Measurements from ENCODE around the gene PRAF2. TPM values are rescaled to one million over a fixed set of nuclear protein-coding genes. Genes with fewer than 3 reads are reported as not detected.
A peak's percentile ranks its signal among the peaks of the same experiment; 100 is the strongest.

Gene PRAF2, protein sequence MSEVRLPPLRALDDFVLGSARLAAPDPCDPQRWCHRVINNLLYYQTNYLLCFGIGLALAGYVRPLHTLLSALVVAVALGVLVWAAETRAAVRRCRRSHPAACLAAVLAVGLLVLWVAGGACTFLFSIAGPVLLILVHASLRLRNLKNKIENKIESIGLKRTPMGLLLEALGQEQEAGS
- 10 to 100 TPM; 22.9 to 24.6 TPM for total RNA-seq
- 10 to 100 TPM; 39.0 to 52.9 (median 50.7) TPM for polyA plus RNA-seq
- total RNA-seq = 0.52 to 2.9 (median 2.1) reads per million in 6 experiments

DNA sequence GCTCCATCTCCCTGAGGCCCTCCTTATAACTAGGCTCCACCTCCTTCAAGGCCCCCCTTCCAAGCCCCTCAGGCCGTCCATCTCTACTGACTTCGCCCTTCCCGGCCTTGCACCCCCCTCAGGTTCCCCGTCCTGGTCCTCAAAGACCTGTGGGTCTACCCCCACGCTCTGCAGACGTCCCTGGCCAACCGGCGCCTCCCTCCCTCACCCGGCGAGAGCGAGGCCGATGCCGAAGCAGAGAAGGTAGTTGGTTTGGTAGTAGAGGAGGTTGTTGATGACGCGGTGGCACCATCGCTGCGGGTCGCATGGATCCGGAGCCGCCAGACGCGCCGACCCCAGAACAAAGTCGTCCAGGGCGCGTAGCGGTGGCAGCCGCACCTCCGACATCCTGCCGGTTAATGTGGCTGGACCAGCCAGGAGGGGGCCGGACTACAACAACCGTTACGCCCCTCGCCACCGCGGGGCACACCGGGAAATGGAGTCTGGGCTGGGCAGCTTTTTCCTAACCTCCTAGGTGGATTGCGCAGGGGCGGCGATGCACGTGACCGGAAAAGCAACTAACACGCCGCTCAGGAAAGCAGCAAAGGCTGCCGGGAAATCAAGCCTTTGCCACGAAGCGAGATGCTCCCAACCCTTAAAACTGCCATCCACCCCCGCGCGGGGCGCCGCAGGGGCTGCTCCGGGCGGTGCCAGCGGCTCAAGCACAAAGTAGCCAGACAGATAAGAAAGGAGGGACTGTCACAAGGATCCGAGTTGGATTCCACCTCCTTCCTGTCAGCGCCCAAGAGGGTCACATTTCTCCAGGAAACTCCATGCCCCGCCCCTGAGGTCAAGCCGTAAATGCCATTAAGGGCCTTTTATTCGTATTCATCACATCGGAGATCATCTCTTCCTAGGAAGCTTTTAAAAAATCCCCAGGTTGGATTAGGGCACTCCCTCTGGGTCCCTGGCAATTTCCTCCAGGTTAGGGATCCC, at the start of gene PRAF2:
PRAF2 (minus strand) TSS at position 402 of the 975 bp plus-strand sequence; CDS start at position 387, 15 bp downstream.
- DNase-seq (peak; percentile 73 to 95 (median 86)), ATAC-seq (peak; percentile 94 to 95)
- peaks cover 13 to 27% (median 23%) of the 10 kb centered on the region in 4 donors for H3K4me1 Mint-ChIP-seq
- H3K27me3 Mint-ChIP-seq = no peaks in the 10 kb centered on the region
- H3K9me3 Mint-ChIP-seq = no peaks in the 10 kb centered on the region
- POLR2A ChIA-PET = interaction anchor here (1.0 to 1.5 kb wide), 3 partner anchors 30 to 195 kb away, joined by 3 to 8 read pairs (median 4); partner anchors contain the start of genes GRIPAP1 and TFE3
- peak within 1 kb of the TSS; percentile 80 to 91 (median 84) for H3K4me3 Mint-ChIP-seq
- peaks cover 0 to 17% (median 0%) of the 10 kb centered on the region in 3 donors for H3K36me3 Mint-ChIP-seq
- peak within 1 kb of the TSS; percentile 63 to 97 (median 92) for H3K27ac Mint-ChIP-seq

DNA sequence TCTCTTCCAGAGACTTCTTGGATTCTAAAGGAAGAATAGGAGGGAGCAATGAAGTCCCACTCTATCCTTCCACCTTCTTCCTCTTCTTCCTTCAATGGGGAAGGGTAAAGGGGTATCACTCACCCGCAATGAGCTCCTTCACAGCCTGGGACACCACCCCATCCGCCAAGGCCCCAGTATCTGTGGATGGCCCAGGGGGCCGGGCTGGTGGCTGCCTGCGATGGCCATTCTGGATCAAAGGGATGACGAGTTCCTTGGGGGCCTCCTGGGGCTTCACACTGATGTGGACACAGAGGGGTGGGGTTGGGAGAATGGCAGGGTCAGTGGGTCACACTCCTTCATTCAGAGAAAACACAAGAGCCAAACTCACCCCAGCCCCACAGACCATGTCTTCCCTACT, 48.7 kb upstream of the PRAF2 start:
- Mint-ChIP-seq H3K9me3 (no peaks in the 10 kb centered on the region), H3K36me3 (peaks cover 0 to 37% (median 4%) of the 10 kb centered on the region in 3 donors), H3K27ac (peak overlapping the region in 6 of 10 donors; percentile 92 to 97 (median 94)), H3K4me1 (peaks cover 15 to 41% (median 33%) of the 10 kb centered on the region in 4 donors), H3K4me3 (peak overlapping the region; percentile 93 to 98 (median 95)), H3K27me3 (no peaks in the 10 kb centered on the region)
- DNase-seq = no peak
- POLR2A ChIA-PET = interaction anchor here (1.7 kb wide), 1 partner anchor 42 kb away, joined by 11 read pairs; the partner anchor contains the start of gene WDR45
- no peak for ATAC-seq

DNA sequence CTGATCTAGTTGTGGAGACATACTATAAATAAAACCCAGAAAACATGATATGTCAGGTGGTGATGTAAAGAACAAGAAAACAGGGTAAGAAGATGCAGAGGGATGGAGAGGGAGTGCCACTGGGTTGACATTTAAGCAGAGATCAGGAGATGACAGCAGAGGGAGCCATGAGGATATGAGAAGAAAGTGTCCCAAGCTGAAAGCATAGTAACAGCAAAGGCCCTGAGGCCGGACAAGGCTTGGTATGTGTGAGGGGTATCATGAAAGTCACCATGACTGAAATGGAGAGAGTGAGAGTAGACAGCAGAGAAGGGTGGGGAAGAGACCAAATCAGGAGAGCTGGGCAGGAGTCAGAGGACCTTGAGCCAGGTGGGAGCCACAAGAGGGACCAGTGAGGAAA, 46.3 kb upstream of the PRAF2 start:
- no peaks in the 10 kb centered on the region for H3K27me3 Mint-ChIP-seq
- H3K4me1 Mint-ChIP-seq = peaks cover 18 to 55% (median 48%) of the 10 kb centered on the region in 4 donors
- DNase-seq = no peak
- H3K27ac Mint-ChIP-seq = peak overlapping the region in 3 of 10 donors; percentile 12 to 31 (median 13)
- no peak for ATAC-seq
- H3K9me3 Mint-ChIP-seq = no peaks in the 10 kb centered on the region
- H3K36me3 Mint-ChIP-seq = peaks cover 0 to 53% (median 13%) of the 10 kb centered on the region in 3 donors
- peak overlapping the region in 5 of 10 donors; percentile 3 to 50 (median 41) for H3K4me3 Mint-ChIP-seq
- POLR2A ChIA-PET = no interaction called here

DNA sequence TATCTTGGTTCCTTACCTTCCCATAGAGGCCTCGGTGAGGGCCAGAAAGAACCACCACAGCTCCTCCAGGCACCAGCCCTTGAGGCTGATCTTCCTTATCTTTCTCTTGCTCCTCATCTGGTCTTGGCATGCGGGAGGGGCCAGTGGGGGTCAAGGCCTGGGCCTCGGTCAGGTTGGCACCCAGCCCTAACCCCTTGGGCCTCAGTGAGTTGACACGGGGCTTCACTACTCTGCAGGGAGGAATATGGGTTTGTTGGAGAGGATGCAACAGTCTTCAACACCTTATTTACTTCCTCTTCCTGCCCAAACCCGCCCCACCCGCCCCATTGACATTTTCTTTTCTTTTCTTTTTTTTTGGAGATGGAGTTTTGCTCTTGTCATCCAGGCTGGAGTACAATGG, 43.8 kb upstream of the PRAF2 start:
- ATAC-seq = no peak
- Mint-ChIP-seq H3K36me3 (peaks cover 0 to 61% (median 19%) of the 10 kb centered on the region in 3 donors), H3K9me3 (no peaks in the 10 kb centered on the region), H3K4me1 (peaks cover 12 to 43% (median 36%) of the 10 kb centered on the region in 4 donors), H3K27me3 (no peaks in the 10 kb centered on the region), H3K27ac (peak overlapping the region; percentile 80 to 95 (median 89)), H3K4me3 (peak overlapping the region; percentile 72 to 91 (median 88))
- no peak for DNase-seq
- POLR2A ChIA-PET = no interaction called here

DNA sequence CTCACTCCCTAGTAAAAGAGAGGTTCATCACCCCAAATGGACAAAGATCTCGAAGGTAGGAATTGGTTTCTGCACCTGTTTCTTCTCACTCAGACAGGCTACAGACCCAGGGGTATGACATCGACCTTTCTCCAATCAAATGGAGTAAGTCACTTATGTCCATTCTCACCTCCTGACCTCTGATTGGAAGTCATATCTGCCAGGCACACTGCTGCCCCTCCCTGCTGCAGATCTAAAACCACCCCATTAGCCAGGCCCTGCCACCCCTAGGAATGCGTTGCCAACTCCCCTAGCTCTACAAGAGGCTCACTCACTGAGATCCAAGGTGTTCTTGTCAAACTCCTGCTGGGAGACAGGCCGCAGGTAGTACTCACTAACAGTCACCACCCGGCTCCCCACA, 42.9 kb upstream of the PRAF2 start:
- no peak for DNase-seq
- H3K9me3 Mint-ChIP-seq = no peaks in the 10 kb centered on the region
- peaks cover 0 to 64% (median 19%) of the 10 kb centered on the region in 3 donors for H3K36me3 Mint-ChIP-seq
- H3K4me3 Mint-ChIP-seq = peak overlapping the region in 9 of 10 donors; percentile 3 to 90 (median 72)
- no peak for ATAC-seq
- peak overlapping the region in 4 of 10 donors; percentile 50 to 63 (median 59) for H3K27ac Mint-ChIP-seq
- H3K27me3 Mint-ChIP-seq = no peaks in the 10 kb centered on the region
- POLR2A ChIA-PET = no interaction called here
- H3K4me1 Mint-ChIP-seq = peaks cover 11 to 34% (median 30%) of the 10 kb centered on the region in 4 donors

DNA sequence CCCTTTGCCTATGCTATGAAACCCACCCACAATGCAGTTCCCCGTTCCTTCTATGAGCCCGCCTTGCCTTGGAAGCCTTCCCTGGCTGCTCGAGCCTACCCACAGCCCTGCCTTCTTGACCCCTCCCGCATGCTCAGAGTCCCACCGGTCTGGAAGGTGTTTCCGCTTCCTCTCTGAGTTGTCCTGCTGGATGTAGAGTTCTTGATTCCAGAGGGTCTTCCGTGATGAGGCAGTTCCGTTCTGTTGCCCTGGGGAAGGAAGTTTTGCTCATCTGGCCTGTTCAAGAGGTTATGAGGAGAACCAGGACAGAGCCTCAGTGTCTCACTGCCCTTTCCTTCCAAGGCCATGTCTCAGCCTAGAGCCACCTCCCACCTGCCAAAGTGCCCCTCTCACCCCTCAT, 42.3 kb upstream of the PRAF2 start:
- Mint-ChIP-seq H3K4me3 (peak overlapping the region in 3 of 10 donors; percentile 25 to 90 (median 57)), H3K36me3 (peaks cover 0 to 58% (median 19%) of the 10 kb centered on the region in 3 donors), H3K4me1 (peaks cover 10 to 31% (median 26%) of the 10 kb centered on the region in 4 donors), H3K27ac (peak overlapping the region in 4 of 10 donors; percentile 44 to 63 (median 56)), H3K9me3 (no peaks in the 10 kb centered on the region), H3K27me3 (no peaks in the 10 kb centered on the region)
- POLR2A ChIA-PET = interaction anchor here (1.2 kb wide), 1 partner anchor 158 kb away, joined by 6 read pairs; no protein-coding TSS in a partner anchor
- no peak for DNase-seq
- no peak for ATAC-seq

DNA sequence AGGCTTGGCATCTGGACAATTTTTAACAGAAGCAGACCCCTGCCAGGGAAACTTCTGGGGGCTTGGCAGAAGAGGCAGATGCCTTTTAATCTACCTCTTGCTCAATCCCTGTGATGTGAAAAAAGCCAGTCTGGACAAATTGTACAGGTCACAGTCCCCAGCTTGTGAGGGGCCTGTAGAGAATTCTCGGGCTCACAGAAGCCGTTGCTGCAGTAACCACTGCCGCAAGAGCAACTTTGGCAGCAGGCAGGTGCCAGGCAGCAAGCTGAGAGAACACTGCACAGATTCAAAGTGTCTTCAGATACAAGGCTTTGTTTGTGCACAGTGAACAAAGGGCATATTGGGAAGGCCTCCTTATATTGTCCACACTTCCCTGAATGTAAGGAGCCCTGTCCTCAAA, 38.0 kb upstream of the PRAF2 start:
- Mint-ChIP-seq H3K9me3 (peaks cover 0 to 1% (median 0%) of the 10 kb centered on the region in 9 donors), H3K27ac (no peak overlapping the region), H3K4me1 (peaks cover 2 to 14% (median 7%) of the 10 kb centered on the region in 4 donors), H3K27me3 (no peaks in the 10 kb centered on the region), H3K4me3 (no peak overlapping the region), H3K36me3 (peaks cover 0 to 59% (median 16%) of the 10 kb centered on the region in 3 donors)
- DNase-seq (no peak), ATAC-seq (no peak)
- POLR2A ChIA-PET = no interaction called here

DNA sequence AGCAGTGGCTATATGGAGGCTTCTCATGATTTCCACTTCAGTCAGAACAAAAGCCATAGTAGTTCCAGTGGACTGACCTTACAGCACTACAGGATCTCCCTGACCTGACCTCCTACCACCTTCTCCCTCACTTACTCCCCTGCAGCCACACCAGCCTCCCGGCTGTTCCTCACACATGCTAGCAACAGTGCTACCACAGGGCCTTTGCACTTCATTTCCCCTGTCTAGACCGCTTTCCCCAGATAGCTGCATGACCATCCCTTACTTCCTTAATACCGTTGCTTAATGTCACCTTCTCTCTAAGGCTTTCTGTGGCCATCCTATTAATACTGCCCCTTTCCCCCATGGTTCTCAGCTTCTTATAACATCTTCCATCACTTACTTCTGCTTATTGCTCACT, 36.6 kb upstream of the PRAF2 start:
- H3K9me3 Mint-ChIP-seq = peaks cover 0 to 1% (median 0%) of the 10 kb centered on the region in 9 donors
- H3K4me3 Mint-ChIP-seq = no peak overlapping the region
- peaks cover 0 to 7% (median 0%) of the 10 kb centered on the region in 4 donors for H3K4me1 Mint-ChIP-seq
- peaks cover 0 to 46% (median 7%) of the 10 kb centered on the region in 3 donors for H3K36me3 Mint-ChIP-seq
- POLR2A ChIA-PET = no interaction called here
- DNase-seq = no peak
- H3K27ac Mint-ChIP-seq = no peak overlapping the region
- ATAC-seq = no peak
- H3K27me3 Mint-ChIP-seq = no peaks in the 10 kb centered on the region

DNA sequence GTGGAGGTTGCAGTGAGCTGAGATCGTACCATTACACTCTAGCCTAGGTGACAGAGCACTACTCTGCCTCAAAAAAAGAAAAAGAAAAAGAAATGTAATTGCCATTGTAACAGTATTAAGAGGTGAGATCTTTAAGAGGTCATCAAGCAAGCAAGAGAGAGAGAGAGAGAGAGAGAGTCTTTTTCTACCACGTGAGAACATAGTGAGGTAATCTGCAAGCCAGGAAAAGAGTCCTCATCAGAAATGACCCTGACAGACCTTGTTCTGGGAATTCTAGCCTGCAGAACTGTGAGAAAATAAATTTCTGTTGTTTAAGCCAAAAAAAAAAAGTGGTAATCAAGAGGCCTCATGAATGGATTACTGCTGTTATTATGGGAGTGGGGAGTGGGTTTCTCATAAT, 34.8 kb upstream of the PRAF2 start:
- H3K27me3 Mint-ChIP-seq = no peaks in the 10 kb centered on the region
- POLR2A ChIA-PET = no interaction called here
- H3K4me1 Mint-ChIP-seq = peaks cover 0 to 3% (median 0%) of the 10 kb centered on the region in 4 donors
- ATAC-seq (no peak), DNase-seq (no peak)
- H3K9me3 Mint-ChIP-seq = peaks cover 0 to 1% (median 0%) of the 10 kb centered on the region in 9 donors
- peaks cover 0 to 40% (median 5%) of the 10 kb centered on the region in 3 donors for H3K36me3 Mint-ChIP-seq
- H3K27ac Mint-ChIP-seq = no peak overlapping the region
- no peak overlapping the region for H3K4me3 Mint-ChIP-seq

DNA sequence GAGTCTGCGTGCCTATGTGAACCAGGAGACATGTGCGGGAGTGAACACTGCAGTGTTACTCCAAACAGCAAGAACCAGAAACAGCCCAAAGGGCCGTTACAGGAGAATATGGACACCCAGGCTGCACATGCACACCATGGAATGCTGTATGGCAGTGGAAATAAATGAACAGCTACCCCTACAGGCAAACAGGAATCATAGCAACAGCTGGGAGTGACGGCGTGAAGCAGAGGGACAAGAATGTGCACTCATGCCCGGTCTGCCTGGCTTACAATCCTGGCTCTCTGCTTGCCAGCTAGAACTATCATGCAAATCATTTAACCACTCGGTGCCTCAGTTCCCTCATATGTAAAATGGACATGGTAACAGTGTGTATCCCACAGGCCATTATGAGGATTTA, 33.1 kb upstream of the PRAF2 start:
- Mint-ChIP-seq H3K27me3 (no peaks in the 10 kb centered on the region), H3K4me1 (peaks cover 0 to 3% (median under 1%) of the 10 kb centered on the region in 4 donors), H3K36me3 (peaks cover 0 to 28% (median 2%) of the 10 kb centered on the region in 3 donors), H3K9me3 (peaks cover 0 to 1% (median 0%) of the 10 kb centered on the region in 9 donors), H3K4me3 (no peak overlapping the region), H3K27ac (no peak overlapping the region)
- DNase-seq (peak in 1 of 10 donors; percentile 18), ATAC-seq (peak in 1 of 2 donors; percentile 40)
- POLR2A ChIA-PET = interaction anchor here (0.7 kb wide), 1 partner anchor 134 kb away, joined by 3 read pairs; no protein-coding TSS in a partner anchor

DNA sequence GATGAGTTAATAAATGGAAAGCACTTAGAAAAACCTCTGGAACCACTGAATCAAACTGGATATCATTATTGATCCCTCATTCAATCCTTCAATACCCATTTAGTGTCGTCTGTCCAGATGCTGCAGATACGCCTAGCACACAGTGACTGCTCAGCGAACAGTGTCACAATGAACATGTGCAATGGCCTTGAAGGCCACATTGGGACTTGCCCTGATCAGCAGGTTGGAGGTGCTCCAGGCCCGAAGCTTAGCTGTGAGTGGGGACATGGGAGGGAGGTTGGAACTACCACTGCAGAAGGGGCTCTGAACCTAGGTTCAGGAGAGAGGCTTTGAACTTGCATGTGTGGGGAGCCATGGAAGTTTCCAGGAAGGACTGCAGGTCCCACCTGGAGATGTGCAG, 32.5 kb upstream of the PRAF2 start:
- no peak for DNase-seq
- peaks cover 0 to 6% (median 4%) of the 10 kb centered on the region in 4 donors for H3K4me1 Mint-ChIP-seq
- peaks cover 0 to 1% (median 0%) of the 10 kb centered on the region in 9 donors for H3K9me3 Mint-ChIP-seq
- ATAC-seq = no peak
- POLR2A ChIA-PET = interaction anchor here (0.7 kb wide), 1 partner anchor 133 kb away, joined by 3 read pairs; no protein-coding TSS in a partner anchor
- H3K4me3 Mint-ChIP-seq = no peak overlapping the region
- no peaks in the 10 kb centered on the region for H3K27me3 Mint-ChIP-seq
- H3K27ac Mint-ChIP-seq = no peak overlapping the region
- peaks cover 0 to 28% (median 2%) of the 10 kb centered on the region in 3 donors for H3K36me3 Mint-ChIP-seq

DNA sequence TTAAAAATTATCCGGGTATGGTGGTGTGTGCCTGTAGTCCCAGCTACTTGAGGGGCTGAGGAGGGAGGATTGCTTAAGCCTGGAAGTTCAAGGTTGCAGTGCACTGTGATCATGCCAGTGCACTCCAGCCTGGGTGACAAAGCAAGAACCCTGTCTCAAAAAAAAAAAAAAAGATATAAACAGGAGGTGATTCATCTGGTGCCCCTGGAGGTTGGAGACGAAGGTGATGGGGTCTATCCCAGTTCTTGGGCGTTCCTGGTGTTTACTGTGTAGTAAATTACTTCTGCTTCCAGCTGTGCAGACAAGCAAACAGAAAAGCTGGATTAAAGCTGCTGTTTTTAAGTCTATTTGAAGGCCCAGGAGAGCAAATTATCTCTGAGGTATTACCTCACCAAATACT, 29.8 kb upstream of the PRAF2 start:
- ATAC-seq (no peak), DNase-seq (no peak)
- Mint-ChIP-seq H3K9me3 (no peaks in the 10 kb centered on the region), H3K27me3 (no peaks in the 10 kb centered on the region), H3K36me3 (peaks cover 0 to 9% (median 0%) of the 10 kb centered on the region in 3 donors), H3K27ac (peak overlapping the region in 2 of 10 donors; percentile 15 to 44), H3K4me3 (no peak overlapping the region), H3K4me1 (peaks cover 0 to 16% (median 8%) of the 10 kb centered on the region in 4 donors)
- POLR2A ChIA-PET = no interaction called here
